ENCODE data around the gene ANTXR1.

Gene ANTXR1

GRCh38 chr2:69190743-69191404, 177.9 kb downstream of the ANTXR1 start:
- no peak for DNase-seq

- DNase-seq: no peak
Measured at GRCh38 chr2:69191634-69192033, 178.7 kb downstream of the ANTXR1 start.

GRCh38 chr2:69192176-69192945, 179.4 kb downstream of the ANTXR1 start:
- no peak for DNase-seq

- no peak for DNase-seq
Measured at GRCh38 chr2:69195706-69196105, 182.7 kb downstream of the ANTXR1 start.

- no peak for DNase-seq
Measured at GRCh38 chr2:69196327-69197117, 183.5 kb downstream of the ANTXR1 start.

- no peak for DNase-seq
Measured at GRCh38 chr2:69200107-69200520, 187.1 kb downstream of the ANTXR1 start.

- no peak for DNase-seq
Measured at GRCh38 chr2:69201259-69201658, 188.3 kb downstream of the ANTXR1 start.

GRCh38 chr2:69202327-69202726, 189.3 kb downstream of the ANTXR1 start:
- DNase-seq: no peak

GRCh38 chr2:69203166-69203985, 190.4 kb downstream of the ANTXR1 start:
- DNase-seq: no peak

GRCh38 chr2:69204654-69205053, 191.7 kb downstream of the ANTXR1 start:
- no peak for DNase-seq

- no peak for DNase-seq
Measured at GRCh38 chr2:69205076-69205475, 192.1 kb downstream of the ANTXR1 start.

- no peak for DNase-seq
Measured at GRCh38 chr2:69205491-69205890, 192.5 kb downstream of the ANTXR1 start.

GRCh38 chr2:69208023-69208595, 195.1 kb downstream of the ANTXR1 start:
- no peak for DNase-seq

GRCh38 chr2:69209482-69209881, 196.5 kb downstream of the ANTXR1 start:
- DNase-seq: no peak

GRCh38 chr2:69210385-69210784, 197.4 kb downstream of the ANTXR1 start:
- no peak for DNase-seq

- no peak for DNase-seq
Measured at GRCh38 chr2:69211048-69211447, 198.1 kb downstream of the ANTXR1 start.

GRCh38 chr2:69211686-69212085, 198.7 kb downstream of the ANTXR1 start:
- DNase-seq: no peak

GRCh38 chr2:69212238-69213028, 199.5 kb downstream of the ANTXR1 start:
- DNase-seq: no peak

GRCh38 chr2:69213201-69213600, 200.2 kb downstream of the ANTXR1 start:
- no peak for DNase-seq

- no peak for DNase-seq
Measured at GRCh38 chr2:69213782-69214181, 200.8 kb downstream of the ANTXR1 start.

- DNase-seq: no peak
Measured at GRCh38 chr2:69214898-69215297, 201.9 kb downstream of the ANTXR1 start.

Measured in NCI-H2081 treated with DMSO at 0.1 percent for 48 hours (cell line).